ENCODE measurements around the gene SORCS3. TPM values are rescaled to one million over a fixed set of nuclear protein-coding genes. Genes with fewer than 3 reads are reported as not detected.

Gene SORCS3
- polyA plus RNA-seq, 3 donors: not detected

- 38% methylated on average over 6 of the region's 6 CpGs for WGBS (ENCODE audit: insufficient coverage)
Observed at GRCh38 chr10:104824380-104825006, 183.4 kb downstream of the SORCS3 start.

GRCh38 chr10:104831272-104831671, 190.2 kb downstream of the SORCS3 start:
- H4K20me1 ChIP-seq (ENCODE audit: insufficient read depth, low read length): no peaks in the 10 kb centered on the region
- Mint-ChIP-seq H3K9me3 (peaks cover 0 to 9% (median 3%) of the 10 kb centered on the region in 7 donors), H3K27ac (no peak overlapping the region), H3K4me3 (no peak overlapping the region), H3K36me3 (no peaks in the 10 kb centered on the region), H3K4me1 (no peaks in the 10 kb centered on the region), H3K27me3 (ENCODE audit: low read depth in 3 of 3) (peaks cover 0 to 4% (median 2%) of the 10 kb centered on the region in 3 donors)
- WGBS (ENCODE audit: insufficient coverage): 74% methylated on average over 3 of the region's 5 CpGs
- no peaks in the 10 kb centered on the region for H3K9me3 ChIP-seq (replicated peaks in 1 of 2; ENCODE audit: control insufficient read depth in 1 of 2, insufficient read depth in 1 of 2, low read length in 2 of 2)
- no peak overlapping the region for H3K9ac ChIP-seq (ENCODE audit: insufficient read depth, low read length, poor library complexity, severe bottlenecking)
- no peak overlapping the region for H3K4me2 ChIP-seq (replicated peaks; ENCODE audit: extremely low read depth, low read length, poor library complexity, severe bottlenecking)
- H3K4me1 ChIP-seq (ENCODE audit: control insufficient read depth in 1 of 2, insufficient read depth in 2 of 2, low read length in 2 of 2): no peaks in the 10 kb centered on the region
- TF ChIP-seq CTCF (IDR thresholded peaks at IDR 0.05): no peak
- intact Hi-C loops (cut with micrococcal nuclease): no loop called here
- no peak overlapping the region for H3K4me3 ChIP-seq (replicated peaks in 1 of 3; ENCODE audit: low read depth in 2 of 3, low read length in 3 of 3)
- H3K27me3 ChIP-seq (ENCODE audit: control insufficient read depth in 2 of 2, insufficient read depth in 2 of 2, low read length in 2 of 2): no peaks in the 10 kb centered on the region
- H3K79me2 ChIP-seq (ENCODE audit: insufficient read depth, low read length): no peaks in the 10 kb centered on the region
- H2AFZ ChIP-seq (ENCODE audit: insufficient read depth, low read depth, low read length, poor library complexity, severe bottlenecking): no peak overlapping the region
- DNase-seq: no peak
- H3K27ac ChIP-seq (ENCODE audit: low read depth in 1 of 2, low read length in 2 of 2): no peak overlapping the region
- no peaks in the 10 kb centered on the region for H3K36me3 ChIP-seq (replicated peaks in 1 of 2; ENCODE audit: control insufficient read depth in 1 of 2, insufficient read depth in 2 of 2, low read length in 2 of 2)

More at GRCh38 chr10:104824380-104825006, 183.4 kb downstream of the SORCS3 start:
- Mint-ChIP-seq H3K4me1 (no peaks in the 10 kb centered on the region), H3K4me3 (no peak overlapping the region), H3K27me3 (ENCODE audit: low read depth in 3 of 3) (peaks cover 0 to 2% (median 1%) of the 10 kb centered on the region in 3 donors), H3K27ac (no peak overlapping the region), H3K36me3 (no peaks in the 10 kb centered on the region), H3K9me3 (peaks cover 0 to 7% (median 1%) of the 10 kb centered on the region in 7 donors)
- intact Hi-C loops (cut with micrococcal nuclease): no loop called here
- Histone ChIP-seq H3K27ac (ENCODE audit: low read depth in 1 of 2, low read length in 2 of 2) (no peak overlapping the region), H3K4me1 (ENCODE audit: control insufficient read depth in 1 of 2, insufficient read depth in 2 of 2, low read length in 2 of 2) (no peaks in the 10 kb centered on the region), H4K20me1 (ENCODE audit: insufficient read depth, low read length) (no peaks in the 10 kb centered on the region), H2AFZ (ENCODE audit: insufficient read depth, low read depth, low read length, poor library complexity, severe bottlenecking) (no peak overlapping the region), H3K9ac (ENCODE audit: insufficient read depth, low read length, poor library complexity, severe bottlenecking) (no peak overlapping the region), H3K4me2 (replicated peaks; ENCODE audit: extremely low read depth, low read length, poor library complexity, severe bottlenecking) (no peak overlapping the region), H3K79me2 (ENCODE audit: insufficient read depth, low read length) (no peaks in the 10 kb centered on the region), H3K4me3 (replicated peaks in 1 of 3; ENCODE audit: low read depth in 2 of 3, low read length in 3 of 3) (no peak overlapping the region), H3K9me3 (replicated peaks in 1 of 2; ENCODE audit: control insufficient read depth in 1 of 2, insufficient read depth in 1 of 2, low read length in 2 of 2) (peaks cover 0 to 5% of the 10 kb centered on the region in 2 donors), H3K27me3 (ENCODE audit: control insufficient read depth in 2 of 2, insufficient read depth in 2 of 2, low read length in 2 of 2) (no peaks in the 10 kb centered on the region), H3K36me3 (replicated peaks in 1 of 2; ENCODE audit: control insufficient read depth in 1 of 2, insufficient read depth in 2 of 2, low read length in 2 of 2) (no peaks in the 10 kb centered on the region)
- DNase-seq: no peak
- TF ChIP-seq CTCF (IDR thresholded peaks at IDR 0.05): no peak
